ENCODE data around the gene TMA7.

DNA sequence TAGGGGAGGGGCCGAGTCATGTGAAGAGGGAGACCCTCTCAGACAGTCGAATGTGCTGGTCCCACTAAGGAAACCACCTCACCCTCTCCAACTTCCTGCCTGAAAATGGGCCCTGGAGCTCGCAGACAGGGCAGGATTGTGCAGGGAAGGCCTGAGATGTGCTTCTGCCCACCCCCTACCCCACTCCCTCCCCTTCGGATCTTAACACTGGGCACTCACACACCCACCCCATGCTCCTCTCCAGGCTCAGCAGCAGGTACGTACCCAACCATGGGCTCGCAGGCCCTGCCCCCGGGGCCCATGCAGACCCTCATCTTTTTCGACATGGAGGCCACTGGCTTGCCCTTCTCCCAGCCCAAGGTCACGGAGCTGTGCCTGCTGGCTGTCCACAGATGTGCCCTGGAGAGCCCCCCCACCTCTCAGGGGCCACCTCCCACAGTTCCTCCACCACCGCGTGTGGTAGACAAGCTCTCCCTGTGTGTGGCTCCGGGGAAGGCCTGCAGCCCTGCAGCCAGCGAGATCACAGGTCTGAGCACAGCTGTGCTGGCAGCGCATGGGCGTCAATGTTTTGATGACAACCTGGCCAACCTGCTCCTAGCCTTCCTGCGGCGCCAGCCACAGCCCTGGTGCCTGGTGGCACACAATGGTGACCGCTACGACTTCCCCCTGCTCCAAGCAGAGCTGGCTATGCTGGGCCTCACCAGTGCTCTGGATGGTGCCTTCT lies 26.5 kb downstream of the TMA7 start:
- TF ChIP-seq, protein P1, sequence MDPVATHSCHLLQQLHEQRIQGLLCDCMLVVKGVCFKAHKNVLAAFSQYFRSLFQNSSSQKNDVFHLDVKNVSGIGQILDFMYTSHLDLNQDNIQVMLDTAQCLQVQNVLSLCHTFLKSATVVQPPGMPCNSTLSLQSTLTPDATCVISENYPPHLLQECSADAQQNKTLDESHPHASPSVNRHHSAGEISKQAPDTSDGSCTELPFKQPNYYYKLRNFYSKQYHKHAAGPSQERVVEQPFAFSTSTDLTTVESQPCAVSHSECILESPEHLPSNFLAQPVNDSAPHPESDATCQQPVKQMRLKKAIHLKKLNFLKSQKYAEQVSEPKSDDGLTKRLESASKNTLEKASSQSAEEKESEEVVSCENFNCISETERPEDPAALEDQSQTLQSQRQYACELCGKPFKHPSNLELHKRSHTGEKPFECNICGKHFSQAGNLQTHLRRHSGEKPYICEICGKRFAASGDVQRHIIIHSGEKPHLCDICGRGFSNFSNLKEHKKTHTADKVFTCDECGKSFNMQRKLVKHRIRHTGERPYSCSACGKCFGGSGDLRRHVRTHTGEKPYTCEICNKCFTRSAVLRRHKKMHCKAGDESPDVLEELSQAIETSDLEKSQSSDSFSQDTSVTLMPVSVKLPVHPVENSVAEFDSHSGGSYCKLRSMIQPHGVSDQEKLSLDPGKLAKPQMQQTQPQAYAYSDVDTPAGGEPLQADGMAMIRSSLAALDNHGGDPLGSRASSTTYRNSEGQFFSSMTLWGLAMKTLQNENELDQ (tag by site-specific recombination; IDR thresholded peaks at IDR 0.05; ENCODE audit: low read depth) = no peak
- TF ChIP-seq ZNF223 (tag by site-specific recombination; IDR thresholded peaks at IDR 0.05) = no peak
- TF ChIP-seq, protein P2, sequence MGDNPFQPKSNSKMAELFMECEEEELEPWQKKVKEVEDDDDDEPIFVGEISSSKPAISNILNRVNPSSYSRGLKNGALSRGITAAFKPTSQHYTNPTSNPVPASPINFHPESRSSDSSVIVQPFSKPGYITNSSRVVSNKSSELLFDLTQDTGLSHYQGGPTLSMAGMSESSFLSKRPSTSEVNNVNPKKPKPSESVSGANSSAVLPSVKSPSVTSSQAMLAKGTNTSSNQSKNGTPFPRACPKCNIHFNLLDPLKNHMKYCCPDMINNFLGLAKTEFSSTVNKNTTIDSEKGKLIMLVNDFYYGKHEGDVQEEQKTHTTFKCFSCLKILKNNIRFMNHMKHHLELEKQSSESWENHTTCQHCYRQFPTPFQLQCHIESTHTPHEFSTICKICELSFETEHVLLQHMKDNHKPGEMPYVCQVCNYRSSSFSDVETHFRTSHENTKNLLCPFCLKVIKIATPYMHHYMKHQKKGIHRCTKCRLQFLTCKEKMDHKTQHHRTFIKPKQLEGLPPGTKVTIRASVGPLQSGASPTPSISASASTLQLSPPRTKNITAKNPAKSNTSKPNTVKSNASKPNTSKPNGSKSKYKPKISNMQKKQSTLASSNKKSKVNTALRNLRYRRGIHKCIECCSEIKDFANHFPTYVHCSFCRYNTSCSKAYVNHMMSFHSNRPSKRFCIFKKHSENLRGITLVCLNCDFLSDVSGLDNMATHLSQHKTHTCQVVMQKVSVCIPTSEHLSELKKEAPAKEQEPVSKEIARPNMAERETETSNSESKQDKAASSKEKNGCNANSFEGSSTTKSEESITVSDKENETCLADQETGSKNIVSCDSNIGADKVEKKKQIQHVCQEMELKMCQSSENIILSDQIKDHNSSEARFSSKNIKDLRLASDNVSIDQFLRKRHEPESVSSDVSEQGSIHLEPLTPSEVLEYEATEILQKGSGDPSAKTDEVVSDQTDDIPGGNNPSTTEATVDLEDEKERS (tag by site-specific recombination; IDR thresholded peaks at IDR 0.05) = no peak
- TF ChIP-seq ZXDB (tag by site-specific recombination; IDR thresholded peaks at IDR 0.05) = no peak
- TF ChIP-seq, protein P3, sequence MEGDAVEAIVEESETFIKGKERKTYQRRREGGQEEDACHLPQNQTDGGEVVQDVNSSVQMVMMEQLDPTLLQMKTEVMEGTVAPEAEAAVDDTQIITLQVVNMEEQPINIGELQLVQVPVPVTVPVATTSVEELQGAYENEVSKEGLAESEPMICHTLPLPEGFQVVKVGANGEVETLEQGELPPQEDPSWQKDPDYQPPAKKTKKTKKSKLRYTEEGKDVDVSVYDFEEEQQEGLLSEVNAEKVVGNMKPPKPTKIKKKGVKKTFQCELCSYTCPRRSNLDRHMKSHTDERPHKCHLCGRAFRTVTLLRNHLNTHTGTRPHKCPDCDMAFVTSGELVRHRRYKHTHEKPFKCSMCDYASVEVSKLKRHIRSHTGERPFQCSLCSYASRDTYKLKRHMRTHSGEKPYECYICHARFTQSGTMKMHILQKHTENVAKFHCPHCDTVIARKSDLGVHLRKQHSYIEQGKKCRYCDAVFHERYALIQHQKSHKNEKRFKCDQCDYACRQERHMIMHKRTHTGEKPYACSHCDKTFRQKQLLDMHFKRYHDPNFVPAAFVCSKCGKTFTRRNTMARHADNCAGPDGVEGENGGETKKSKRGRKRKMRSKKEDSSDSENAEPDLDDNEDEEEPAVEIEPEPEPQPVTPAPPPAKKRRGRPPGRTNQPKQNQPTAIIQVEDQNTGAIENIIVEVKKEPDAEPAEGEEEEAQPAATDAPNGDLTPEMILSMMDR (tag by site-specific recombination; IDR thresholded peaks at IDR 0.05) = no peak
- TF ChIP-seq, protein P4, sequence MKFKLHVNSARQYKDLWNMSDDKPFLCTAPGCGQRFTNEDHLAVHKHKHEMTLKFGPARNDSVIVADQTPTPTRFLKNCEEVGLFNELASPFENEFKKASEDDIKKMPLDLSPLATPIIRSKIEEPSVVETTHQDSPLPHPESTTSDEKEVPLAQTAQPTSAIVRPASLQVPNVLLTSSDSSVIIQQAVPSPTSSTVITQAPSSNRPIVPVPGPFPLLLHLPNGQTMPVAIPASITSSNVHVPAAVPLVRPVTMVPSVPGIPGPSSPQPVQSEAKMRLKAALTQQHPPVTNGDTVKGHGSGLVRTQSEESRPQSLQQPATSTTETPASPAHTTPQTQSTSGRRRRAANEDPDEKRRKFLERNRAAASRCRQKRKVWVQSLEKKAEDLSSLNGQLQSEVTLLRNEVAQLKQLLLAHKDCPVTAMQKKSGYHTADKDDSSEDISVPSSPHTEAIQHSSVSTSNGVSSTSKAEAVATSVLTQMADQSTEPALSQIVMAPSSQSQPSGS (tag by site-specific recombination; IDR thresholded peaks at IDR 0.05; ENCODE audit: low read depth) = no peak
- no peak for TF ChIP-seq ZNF10 (tag by site-specific recombination; IDR thresholded peaks at IDR 0.05)
- TF ChIP-seq, protein P5, sequence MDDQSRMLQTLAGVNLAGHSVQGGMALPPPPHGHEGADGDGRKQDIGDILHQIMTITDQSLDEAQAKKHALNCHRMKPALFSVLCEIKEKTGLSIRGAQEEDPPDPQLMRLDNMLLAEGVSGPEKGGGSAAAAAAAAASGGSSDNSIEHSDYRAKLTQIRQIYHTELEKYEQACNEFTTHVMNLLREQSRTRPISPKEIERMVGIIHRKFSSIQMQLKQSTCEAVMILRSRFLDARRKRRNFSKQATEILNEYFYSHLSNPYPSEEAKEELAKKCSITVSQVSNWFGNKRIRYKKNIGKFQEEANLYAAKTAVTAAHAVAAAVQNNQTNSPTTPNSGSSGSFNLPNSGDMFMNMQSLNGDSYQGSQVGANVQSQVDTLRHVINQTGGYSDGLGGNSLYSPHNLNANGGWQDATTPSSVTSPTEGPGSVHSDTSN (CRISPR knock-in tag; IDR thresholded peaks at IDR 0.05) = no peak
- TF ChIP-seq BCL11B (tag by site-specific recombination; IDR thresholded peaks at IDR 0.05; ENCODE audit: low read depth) = no peak
- TF ChIP-seq, protein P6, sequence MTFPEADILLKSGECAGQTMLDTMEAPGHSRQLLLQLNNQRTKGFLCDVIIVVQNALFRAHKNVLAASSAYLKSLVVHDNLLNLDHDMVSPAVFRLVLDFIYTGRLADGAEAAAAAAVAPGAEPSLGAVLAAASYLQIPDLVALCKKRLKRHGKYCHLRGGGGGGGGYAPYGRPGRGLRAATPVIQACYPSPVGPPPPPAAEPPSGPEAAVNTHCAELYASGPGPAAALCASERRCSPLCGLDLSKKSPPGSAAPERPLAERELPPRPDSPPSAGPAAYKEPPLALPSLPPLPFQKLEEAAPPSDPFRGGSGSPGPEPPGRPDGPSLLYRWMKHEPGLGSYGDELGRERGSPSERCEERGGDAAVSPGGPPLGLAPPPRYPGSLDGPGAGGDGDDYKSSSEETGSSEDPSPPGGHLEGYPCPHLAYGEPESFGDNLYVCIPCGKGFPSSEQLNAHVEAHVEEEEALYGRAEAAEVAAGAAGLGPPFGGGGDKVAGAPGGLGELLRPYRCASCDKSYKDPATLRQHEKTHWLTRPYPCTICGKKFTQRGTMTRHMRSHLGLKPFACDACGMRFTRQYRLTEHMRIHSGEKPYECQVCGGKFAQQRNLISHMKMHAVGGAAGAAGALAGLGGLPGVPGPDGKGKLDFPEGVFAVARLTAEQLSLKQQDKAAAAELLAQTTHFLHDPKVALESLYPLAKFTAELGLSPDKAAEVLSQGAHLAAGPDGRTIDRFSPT (tag by site-specific recombination; IDR thresholded peaks at IDR 0.05) = no peak
- TF ChIP-seq, protein P7, sequence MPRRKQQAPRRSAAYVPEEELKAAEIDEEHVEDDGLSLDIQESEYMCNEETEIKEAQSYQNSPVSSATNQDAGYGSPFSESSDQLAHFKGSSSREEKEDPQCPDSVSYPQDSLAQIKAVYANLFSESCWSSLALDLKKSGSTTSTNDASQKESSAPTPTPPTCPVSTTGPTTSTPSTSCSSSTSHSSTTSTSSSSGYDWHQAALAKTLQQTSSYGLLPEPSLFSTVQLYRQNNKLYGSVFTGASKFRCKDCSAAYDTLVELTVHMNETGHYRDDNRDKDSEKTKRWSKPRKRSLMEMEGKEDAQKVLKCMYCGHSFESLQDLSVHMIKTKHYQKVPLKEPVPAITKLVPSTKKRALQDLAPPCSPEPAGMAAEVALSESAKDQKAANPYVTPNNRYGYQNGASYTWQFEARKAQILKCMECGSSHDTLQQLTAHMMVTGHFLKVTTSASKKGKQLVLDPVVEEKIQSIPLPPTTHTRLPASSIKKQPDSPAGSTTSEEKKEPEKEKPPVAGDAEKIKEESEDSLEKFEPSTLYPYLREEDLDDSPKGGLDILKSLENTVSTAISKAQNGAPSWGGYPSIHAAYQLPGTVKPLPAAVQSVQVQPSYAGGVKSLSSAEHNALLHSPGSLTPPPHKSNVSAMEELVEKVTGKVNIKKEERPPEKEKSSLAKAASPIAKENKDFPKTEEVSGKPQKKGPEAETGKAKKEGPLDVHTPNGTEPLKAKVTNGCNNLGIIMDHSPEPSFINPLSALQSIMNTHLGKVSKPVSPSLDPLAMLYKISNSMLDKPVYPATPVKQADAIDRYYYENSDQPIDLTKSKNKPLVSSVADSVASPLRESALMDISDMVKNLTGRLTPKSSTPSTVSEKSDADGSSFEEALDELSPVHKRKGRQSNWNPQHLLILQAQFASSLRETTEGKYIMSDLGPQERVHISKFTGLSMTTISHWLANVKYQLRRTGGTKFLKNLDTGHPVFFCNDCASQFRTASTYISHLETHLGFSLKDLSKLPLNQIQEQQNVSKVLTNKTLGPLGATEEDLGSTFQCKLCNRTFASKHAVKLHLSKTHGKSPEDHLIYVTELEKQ (tag by site-specific recombination; IDR thresholded peaks at IDR 0.05; ENCODE audit: borderline replicate concordance) = no peak
